GM19351 (cell line): Measurements from ENCODE around the gene ZMYND8.
"Not testable (repeated sequence)": the region's sequence is repeated elsewhere in the genome, so short reads cannot be mapped to it uniquely, and the experiment has no call there.

ENCODE experiments used
- ATAC-seq: cut with Tn5 transposase; IDR thresholded peaks from one replicate; pipeline ENCODE4 v1.9.1; 2021; ENCODE audit warnings: mild to moderate bottlenecking, moderate library complexity; ENCODE audit not compliant: unreplicated experiment

Gene ZMYND8

DNA sequence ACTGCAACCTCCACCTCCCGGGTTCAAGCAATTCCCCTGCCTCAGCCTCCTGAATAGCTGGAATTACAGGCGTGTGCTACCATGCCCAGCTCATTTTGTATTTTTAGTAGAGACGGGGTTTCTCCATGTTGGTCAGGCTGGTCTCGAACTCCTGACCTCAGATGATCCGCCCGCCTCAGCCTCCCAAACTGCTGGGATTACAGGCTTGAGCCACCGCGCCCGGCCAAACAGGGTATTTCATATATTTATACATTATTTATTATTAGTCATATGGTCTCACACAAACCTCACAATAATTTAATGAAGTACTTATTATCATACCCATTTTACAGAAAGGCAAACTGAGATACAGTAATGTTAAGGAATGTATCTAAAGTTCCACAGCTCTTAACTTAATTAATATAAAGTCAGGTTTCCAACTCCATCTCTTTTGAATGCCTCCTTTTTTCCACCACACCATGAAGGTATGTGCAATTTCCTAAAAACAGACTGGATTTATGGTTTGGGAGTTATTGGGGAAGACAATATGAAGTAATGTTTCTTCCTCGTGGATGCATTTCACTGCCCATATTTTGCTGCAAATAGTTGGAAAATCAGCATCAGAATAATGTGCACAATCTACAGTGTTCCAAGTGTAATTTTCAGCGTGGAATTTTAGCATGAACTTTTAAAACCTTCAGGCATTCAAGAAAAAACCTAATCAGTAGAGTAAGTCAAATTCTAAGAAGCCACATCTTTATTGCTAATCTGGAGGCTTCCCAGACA is 65.7 kb downstream of the ZMYND8 start:
- no peak for ATAC-seq

- ATAC-seq, result no peak
These were observed 66.5 kb downstream of the ZMYND8 start for GRCh38 chr20:47290008-47290407.

DNA sequence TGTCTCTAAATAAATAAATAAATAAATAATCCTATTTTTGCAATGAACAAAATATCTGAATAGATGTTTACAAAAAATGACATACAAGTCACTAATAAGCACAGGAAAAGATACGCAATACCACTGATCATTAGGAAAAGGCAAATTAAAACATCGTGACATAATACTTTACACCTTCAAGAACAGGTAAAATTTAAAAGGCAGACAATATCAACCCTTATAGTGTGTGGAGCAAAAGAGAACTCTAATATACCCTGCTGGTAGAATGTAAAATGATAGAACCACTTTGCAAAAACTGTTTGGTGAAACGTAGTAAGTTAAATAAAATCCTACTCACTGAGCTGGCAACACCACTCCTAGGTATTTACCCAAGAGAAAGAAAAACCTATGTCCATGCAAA is 67.4 kb downstream of the ZMYND8 start:
- ATAC-seq, result no peak

- ATAC-seq, result not testable (repeated sequence)
These were observed 68.0 kb downstream of the ZMYND8 start for GRCh38 chr20:47288530-47288929.

DNA sequence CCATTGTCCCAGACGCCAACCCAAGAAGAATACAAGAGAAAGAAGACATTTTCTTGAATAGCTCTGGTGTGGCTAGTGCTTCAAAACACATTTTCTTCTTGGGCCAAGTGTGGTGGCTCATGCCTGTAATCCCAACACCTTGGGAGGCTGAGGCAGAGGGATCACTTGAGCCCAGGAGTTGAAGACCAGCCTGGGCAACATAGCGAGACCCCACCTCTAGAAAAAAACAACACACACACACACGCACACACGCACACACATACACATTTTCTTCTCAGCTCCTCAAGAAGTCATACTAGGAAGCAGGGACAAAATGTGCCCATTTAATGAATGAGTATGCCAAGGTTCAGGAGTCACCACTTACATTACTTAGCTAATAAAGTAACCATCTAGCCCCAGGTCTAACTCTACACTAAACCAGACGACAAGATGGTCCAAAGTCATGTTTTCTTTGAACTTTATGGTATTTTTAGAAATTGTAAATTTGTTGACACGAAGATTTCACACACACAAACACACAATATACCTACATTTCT is 68.8 kb downstream of the ZMYND8 start:
- no peak for ATAC-seq

- no peak for ATAC-seq
These were observed 69.8 kb downstream of the ZMYND8 start for GRCh38 chr20:47286681-47287080.

DNA sequence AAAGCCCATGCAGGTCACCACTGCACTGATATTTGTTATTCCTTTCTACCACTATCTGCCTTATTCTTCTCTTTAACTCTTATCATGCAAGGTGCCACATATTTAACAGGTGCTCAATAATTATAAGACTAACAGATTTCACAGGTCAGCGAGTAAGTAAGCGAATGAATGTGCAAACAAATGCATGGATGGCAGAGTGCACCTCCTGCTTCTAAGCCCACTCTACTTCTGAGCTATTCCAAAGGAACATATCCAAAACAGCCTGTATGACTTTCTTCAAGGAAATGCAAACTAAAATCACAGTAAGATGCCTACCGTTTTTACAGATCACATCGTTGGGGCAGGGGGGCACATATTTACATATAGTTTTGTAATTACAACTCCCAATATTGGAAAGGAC is 71.3 kb downstream of the ZMYND8 start:
- ATAC-seq, result no peak

GRCh38 chr20:47284373-47284772 is 72.1 kb downstream of the ZMYND8 start:
- no peak for ATAC-seq

- ATAC-seq, result no peak
These were observed 73.1 kb downstream of the ZMYND8 start for GRCh38 chr20:47283411-47283810.

- no peak for ATAC-seq
These were observed 73.6 kb downstream of the ZMYND8 start for GRCh38 chr20:47282864-47283263.

DNA sequence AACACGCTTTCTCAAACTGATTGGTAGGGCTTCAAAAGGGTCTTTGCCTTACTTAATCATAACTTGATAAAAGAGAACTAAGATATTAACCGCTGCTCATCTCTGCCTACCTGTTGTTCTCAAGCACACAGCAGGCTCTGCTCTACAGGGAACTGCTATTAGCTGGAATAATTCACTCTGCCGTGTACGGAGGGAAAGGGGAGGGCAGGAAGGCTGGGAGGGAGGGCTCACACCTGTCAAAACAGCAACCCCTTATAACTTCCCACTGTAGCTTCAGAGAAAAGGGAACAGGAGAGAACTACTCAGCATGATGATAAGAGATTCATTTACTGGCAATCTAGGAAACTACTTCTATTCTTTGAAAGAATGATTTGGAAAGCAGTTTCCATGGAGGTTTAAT is 75.1 kb downstream of the ZMYND8 start:
- ATAC-seq, result no peak

- no peak for ATAC-seq
These were observed 75.8 kb downstream of the ZMYND8 start for GRCh38 chr20:47280668-47281067.

GRCh38 chr20:47280228-47280627 is 76.3 kb downstream of the ZMYND8 start:
- ATAC-seq, result no peak

DNA sequence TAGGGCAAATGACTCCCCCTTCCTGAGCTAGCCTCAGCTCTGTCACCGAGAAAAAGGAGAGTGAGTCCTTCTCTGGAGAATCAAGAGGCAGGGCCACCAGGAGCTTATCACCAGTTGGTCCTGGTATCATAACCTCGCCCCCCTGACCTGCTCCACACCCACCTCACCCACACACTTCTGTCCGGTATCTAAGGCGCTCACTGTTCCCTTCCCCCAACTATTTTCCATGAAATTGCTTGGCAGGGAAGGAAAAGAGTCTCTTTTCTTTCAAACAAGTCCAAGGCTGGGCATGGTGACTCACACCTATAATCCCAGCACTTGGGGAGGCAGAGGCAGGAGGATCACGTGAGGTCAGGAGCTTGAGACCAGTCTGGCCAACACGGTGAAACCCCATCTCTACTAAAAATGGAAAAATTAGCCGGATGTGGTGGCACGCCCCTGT is 77.6 kb downstream of the ZMYND8 start:
- no peak for ATAC-seq

- ATAC-seq, result not testable (repeated sequence)
These were observed 79.0 kb downstream of the ZMYND8 start for GRCh38 chr20:47277535-47277872.

DNA sequence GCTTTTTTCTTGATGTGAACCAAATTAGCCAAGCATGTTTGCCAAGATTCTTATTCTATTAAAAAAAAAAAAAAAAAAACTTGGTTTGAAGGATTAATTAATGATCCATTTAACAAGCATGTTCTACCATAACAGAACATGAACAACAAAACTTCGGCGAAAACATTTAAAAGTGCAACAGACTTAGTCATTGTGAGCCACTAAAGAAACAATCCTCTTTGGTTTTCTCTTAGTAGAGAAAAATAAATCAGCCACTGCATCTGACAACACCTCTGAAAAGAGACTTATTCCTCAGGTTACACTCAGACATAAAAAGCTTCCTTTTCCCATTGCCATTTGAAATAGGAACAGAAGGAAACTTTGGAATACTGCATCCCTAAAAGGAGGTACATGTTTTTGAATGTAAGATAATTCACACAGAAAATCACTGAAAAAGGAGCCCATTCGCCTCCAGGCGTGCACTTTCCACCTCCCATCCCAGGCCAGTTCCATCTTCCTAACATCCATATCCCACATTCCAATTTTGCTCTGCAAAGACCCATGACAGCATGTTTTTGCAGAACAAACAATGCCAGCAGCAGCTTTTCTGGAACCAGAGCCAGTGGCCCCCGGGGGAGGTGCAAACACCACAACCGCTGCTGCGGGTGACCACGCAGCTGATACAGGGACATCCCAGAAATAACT is 79.5 kb downstream of the ZMYND8 start:
- ATAC-seq, result no peak

GRCh38 chr20:47276251-47276650 is 80.2 kb downstream of the ZMYND8 start:
- ATAC-seq, result no peak

GRCh38 chr20:47275548-47275947 is 81.0 kb downstream of the ZMYND8 start:
- no peak for ATAC-seq

DNA sequence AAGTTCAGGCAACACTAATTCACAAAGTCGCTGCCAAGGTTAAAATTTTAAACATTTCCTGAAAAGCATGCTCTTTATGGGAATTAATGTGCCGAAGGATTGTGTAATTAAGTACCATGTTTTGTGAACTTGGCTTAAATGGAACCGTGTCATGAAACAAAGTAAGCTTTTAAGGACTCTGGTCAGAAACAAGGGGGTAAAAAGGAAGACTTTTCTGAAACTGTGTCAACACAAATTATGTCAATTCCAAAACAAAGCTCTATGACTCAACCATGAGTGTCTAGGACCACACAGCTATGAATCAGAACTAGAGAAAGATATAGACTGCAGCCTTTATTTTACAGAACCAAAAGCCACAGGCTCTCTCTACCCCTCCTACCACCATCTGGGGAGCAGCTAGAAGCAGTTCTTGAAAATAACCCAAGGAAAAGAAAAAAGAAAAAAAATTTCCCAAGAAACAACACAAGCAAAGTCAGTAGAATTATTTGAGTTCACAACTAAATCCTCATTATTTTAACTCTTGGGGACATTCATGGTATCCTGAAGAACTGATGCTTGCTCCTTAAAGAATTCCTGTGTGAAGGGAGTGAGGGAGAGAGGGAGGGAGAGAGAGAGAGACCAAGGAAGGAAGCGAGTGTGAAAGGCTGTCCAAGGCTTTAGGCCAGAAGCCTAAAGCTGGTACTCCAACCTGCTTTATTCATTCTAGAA is 81.9 kb downstream of the ZMYND8 start:
- ATAC-seq, result peak; percentile 93

DNA sequence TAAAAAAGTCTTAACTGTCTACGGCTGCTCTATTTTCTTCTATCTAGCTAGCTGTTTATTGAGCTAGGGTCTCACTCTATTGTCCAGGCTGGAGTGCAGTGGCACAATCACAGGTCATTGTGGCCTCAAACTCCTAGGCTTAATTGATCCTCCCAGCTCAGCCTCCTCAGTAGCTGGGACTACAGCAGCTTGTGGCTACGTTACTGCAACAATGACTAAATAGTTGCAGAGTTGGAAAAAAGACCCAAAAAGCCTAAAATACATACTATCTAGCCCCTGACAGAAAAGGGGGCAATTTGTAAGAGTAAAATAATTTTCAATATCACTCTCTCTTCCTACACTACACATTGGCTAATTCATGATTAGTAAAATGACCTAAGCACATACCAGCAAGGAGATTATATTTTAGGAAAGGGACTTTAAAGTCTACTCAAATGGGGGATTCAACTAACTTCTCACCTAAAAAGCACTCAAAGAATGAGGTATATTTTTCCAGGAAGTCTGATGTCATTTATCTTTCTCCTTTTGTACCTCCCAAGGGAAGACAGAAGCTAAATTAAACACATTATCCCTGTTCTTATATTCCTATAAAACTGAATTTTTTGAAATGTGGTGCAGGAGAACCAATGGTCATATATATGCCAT is 82.8 kb downstream of the ZMYND8 start:
- ATAC-seq, result no peak

DNA sequence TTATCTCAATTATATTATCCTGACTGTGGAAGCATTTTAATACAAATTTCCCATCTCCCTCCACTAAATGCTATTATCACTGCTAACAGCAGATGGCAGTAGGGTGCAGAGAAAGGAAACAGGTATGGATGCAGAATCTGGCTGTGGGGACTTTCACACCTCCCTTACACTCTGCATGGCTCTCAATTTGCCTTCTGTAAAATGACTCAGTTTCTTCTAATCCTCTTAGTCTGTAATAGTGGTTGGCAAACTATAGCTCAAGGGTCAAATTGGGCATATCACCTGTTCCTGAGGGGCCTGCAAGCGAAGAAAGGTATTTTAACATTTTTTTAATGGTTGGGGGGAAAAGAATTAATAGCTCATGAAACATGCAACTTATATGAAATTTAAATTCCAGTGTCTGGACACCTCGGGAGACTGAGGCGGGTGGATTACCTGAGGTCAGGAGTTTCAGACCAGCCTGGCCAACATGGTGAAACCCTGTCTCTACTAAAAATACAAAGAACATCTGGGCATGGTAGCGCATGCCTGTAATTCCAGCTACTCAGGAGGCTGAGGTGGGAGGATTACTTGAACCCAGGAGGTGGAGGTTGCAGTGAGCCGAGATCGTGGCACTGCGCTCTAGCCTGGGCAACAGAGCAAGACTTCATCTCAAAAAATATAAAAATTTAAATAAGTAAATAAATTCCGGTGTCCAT is 83.5 kb downstream of the ZMYND8 start:
- no peak for ATAC-seq
